CD4-positive, alpha-beta T cell (primary cell): Measurements from ENCODE around the gene SNAPIN. TPM values are rescaled to one million over a fixed set of nuclear protein-coding genes. Genes with fewer than 3 reads are reported as not detected.

Source experiments
- ATAC-seq: fragments of 200-7000 bp; cut with Tn5 transposase; one replicate; pipeline ENCODE4 v1.10.0; 2022; ENCODE audit warnings: mild to moderate bottlenecking; ENCODE audit not compliant: poor library complexity
- CTCF ChIA-PET: fragments of 350-600 bp; sonication (Branson Sonifier 250); formaldehyde crosslinking; loops from one replicate; lab custom pipeline; 2021; ENCODE audit warnings: antibody characterized with exemption, inconsistent platforms; lab: Charles Lee
- POLR2A ChIA-PET: fragments of 350-600 bp; sonication (Branson Sonifier 250); formaldehyde crosslinking; loops from one replicate; lab custom pipeline; 2021; ENCODE audit warnings: antibody characterized with exemption, inconsistent platforms; lab: Charles Lee
- DNase-seq, 14 experiments: peaks; one replicate each; pipeline ENCODE4 v3.0.0-alpha.2; 2013 to 2020; ENCODE audit warnings: mixed read lengths in 2 of 14
- H3K27ac ChIP-seq, 2 donors: one replicate each; pipeline versions ENCODE4 v1.5.1 to v1.7.0; 2013; ENCODE audit warnings: low read length in 2 of 2, low read depth in 1 of 2, mild to moderate bottlenecking in 1 of 2
- H3K27me3 ChIP-seq, 2 experiments: 1 replicate in 1 of 2; 2 replicates in 1 of 2; pipeline versions ENCODE4 v1.6.1 to v1.7.0; 2013; ENCODE audit warnings: low read length in 2 of 2, control low read depth in 1 of 2, mild to moderate bottlenecking in 1 of 2, moderate library complexity in 1 of 2; ENCODE audit not compliant: insufficient read depth in 2 of 2, control insufficient read depth in 1 of 2
- H3K36me3 ChIP-seq: one replicate; pipeline ENCODE4 v1.6.1; 2013; ENCODE audit warnings: low read length, control low read depth; ENCODE audit not compliant: insufficient read depth
- H3K4me1 ChIP-seq: one replicate; pipeline ENCODE4 v1.6.1; 2013; ENCODE audit warnings: low read length, control low read depth; ENCODE audit not compliant: insufficient read depth
- H3K4me3 ChIP-seq: one replicate; pipeline ENCODE4 v1.5.1; 2013; ENCODE audit warnings: mild to moderate bottlenecking, low read length, moderate library complexity
- H3K9me3 ChIP-seq, 2 experiments: 1 replicate in 1 of 2; 2 replicates in 1 of 2; pipeline versions ENCODE4 v1.6.1 to v1.7.0; 2013; ENCODE audit warnings: low read length in 2 of 2, mild to moderate bottlenecking in 2 of 2, control low read depth in 1 of 2, moderate library complexity in 1 of 2; ENCODE audit not compliant: control insufficient read depth in 1 of 2, insufficient read depth in 1 of 2
- H3K27ac Mint-ChIP-seq: one replicate; pipeline ENCODE4 v1.8.0; 2020; ENCODE audit warnings: mixed read lengths
- H3K27me3 Mint-ChIP-seq: one replicate; pipeline ENCODE4 v1.8.0; 2021; ENCODE audit warnings: mixed read lengths
- H3K36me3 Mint-ChIP-seq: one replicate; pipeline ENCODE4 v1.8.0; 2021; ENCODE audit warnings: low read depth, mixed read lengths
- H3K4me1 Mint-ChIP-seq: one replicate; pipeline ENCODE4 v1.8.0; 2021; ENCODE audit warnings: low read depth, mixed read lengths
- H3K4me3 Mint-ChIP-seq: one replicate; pipeline ENCODE4 v1.8.0; 2020; ENCODE audit warnings: mild to moderate bottlenecking, mixed read lengths
- H3K9me3 Mint-ChIP-seq: one replicate; pipeline ENCODE4 v1.8.0; 2020; ENCODE audit warnings: mixed read lengths
- CTCF ChIP-seq: fragments of 200-600 bp; IDR thresholded peaks from one replicate; pipeline ENCODE4 v1.8.0; 2022; ENCODE audit warnings: antibody characterized with exemption, mild to moderate bottlenecking
- intact Hi-C, 2 experiments: fragments of 100-400 bp; cut with DNase I in 1 of 2; cut with micrococcal nuclease in 1 of 2; formaldehyde crosslinking; loops; one replicate each; pipeline versions ENCODE4 v1.15.1 to v1.9.0; 2023 to 2025; cut with DNase I, micrococcal nuclease
- total RNA-seq, 174 experiments: library from RNA in 2 of 174; stranded (reverse) in 2 of 174; gene quantifications; one replicate each; pipeline ENCODE4 v1.2.3 and lab custom pipeline; 2021 to 2026

The SNAPIN gene
- total RNA-seq, 2 experiments from 2014 or later: 7.2 to 7.3 TPM

DNA sequence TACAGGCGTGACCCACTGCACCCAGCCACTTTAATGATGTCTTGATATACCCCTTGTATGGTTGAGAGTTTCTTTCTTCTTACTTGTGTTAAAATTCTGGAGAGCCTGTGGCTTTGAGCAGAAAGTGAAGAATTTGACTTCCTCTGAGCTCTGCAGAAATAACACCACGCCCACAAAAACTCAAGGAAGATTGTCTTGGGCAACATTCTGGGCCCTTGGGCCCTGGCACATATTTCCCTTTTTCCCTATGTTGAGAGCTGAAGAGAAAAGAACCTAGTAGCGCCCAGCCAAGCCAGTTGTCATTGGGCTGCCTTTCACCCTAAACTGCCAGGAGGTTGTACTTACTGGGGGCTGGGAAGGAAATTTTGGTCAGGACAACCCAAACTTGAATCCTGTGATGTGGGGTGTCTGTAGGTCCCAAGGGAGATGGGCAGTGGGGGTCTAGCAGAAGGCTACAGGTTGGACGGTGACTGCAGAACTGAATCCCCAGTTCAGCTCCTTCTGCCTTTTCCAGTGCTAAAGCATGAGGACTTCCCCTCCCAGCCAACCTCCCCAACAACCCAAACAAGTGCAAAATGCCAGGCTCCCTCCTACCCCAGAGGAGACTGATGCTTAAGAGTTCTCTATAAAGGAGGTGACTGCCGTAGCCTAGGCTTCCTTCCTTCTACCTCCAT, 11.7 kb upstream of the SNAPIN start:
- H3K27ac ChIP-seq: no peak overlapping the region

DNA sequence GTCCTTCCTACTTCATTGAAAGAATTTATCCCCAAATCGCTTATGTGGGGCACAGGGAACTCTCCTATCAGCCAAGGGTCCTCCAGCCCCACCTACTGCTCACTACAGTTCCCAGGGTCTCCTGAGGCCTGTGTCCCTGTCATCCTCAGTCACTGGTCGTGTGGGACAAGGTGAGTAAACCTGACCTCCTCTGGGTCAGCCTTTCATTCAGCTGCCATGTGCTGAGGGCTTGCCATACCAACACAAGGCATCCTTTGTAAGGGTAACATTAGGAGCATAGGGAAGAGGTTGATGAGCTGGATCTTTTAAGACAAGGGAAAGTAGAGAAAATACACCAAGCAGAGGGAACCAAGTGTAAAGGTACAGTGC, 11.2 kb upstream of the SNAPIN start:
- peaks cover 51% of the 10 kb centered on the region for H3K36me3 ChIP-seq
- H3K27ac ChIP-seq: no peak overlapping the region
- Mint-ChIP-seq H3K27me3 (no peaks in the 10 kb centered on the region), H3K36me3 (peaks cover 51% of the 10 kb centered on the region), H3K9me3 (no peaks in the 10 kb centered on the region), H3K27ac (peak overlapping the region; percentile 76), H3K4me1 (peaks cover 69% of the 10 kb centered on the region), H3K4me3 (peak overlapping the region; percentile 38)
- POLR2A ChIA-PET: interaction anchor here (8.3 kb wide), 1 partner anchor 13 kb away, joined by 89 read pairs; the partner anchor contains the start of gene CHTOP
- intact Hi-C loops: no loop called here
- CTCF ChIA-PET: no interaction called here
- ATAC-seq (no peak), DNase-seq (no peak)
- no peaks in the 10 kb centered on the region for H3K27me3 ChIP-seq
- H3K4me3 ChIP-seq: no peak overlapping the region
- peaks cover 41% of the 10 kb centered on the region for H3K4me1 ChIP-seq
- H3K9me3 ChIP-seq: no peaks in the 10 kb centered on the region
- TF ChIP-seq CTCF: no peak

More for the DNA sequence above, 11.7 kb upstream of the SNAPIN start:
- TF ChIP-seq CTCF: no peak
- DNase-seq (no peak), ATAC-seq (no peak)
- ChIA-PET CTCF (interaction anchor here (0.6 kb wide), 1 partner anchor 14 kb away, joined by 3 read pairs; no protein-coding TSS in a partner anchor), POLR2A (interaction anchor here (0.6 to 8.3 kb wide), 2 partner anchors 12 to 127 kb away, joined by 7 to 89 read pairs; partner anchors contain the start of gene CHTOP)
- intact Hi-C loops: no loop called here
- no peaks in the 10 kb centered on the region for H3K9me3 Mint-ChIP-seq
- H3K27me3 Mint-ChIP-seq: no peaks in the 10 kb centered on the region
- Histone ChIP-seq H3K4me1 (peaks cover 46% of the 10 kb centered on the region), H3K36me3 (peaks cover 56% of the 10 kb centered on the region), H3K27me3 (no peaks in the 10 kb centered on the region), H3K4me3 (no peak overlapping the region), H3K9me3 (no peaks in the 10 kb centered on the region)
- peaks cover 57% of the 10 kb centered on the region for H3K36me3 Mint-ChIP-seq
- H3K27ac Mint-ChIP-seq: peak overlapping the region; percentile 76
- peaks cover 72% of the 10 kb centered on the region for H3K4me1 Mint-ChIP-seq
- no peak overlapping the region for H3K4me3 Mint-ChIP-seq

DNA sequence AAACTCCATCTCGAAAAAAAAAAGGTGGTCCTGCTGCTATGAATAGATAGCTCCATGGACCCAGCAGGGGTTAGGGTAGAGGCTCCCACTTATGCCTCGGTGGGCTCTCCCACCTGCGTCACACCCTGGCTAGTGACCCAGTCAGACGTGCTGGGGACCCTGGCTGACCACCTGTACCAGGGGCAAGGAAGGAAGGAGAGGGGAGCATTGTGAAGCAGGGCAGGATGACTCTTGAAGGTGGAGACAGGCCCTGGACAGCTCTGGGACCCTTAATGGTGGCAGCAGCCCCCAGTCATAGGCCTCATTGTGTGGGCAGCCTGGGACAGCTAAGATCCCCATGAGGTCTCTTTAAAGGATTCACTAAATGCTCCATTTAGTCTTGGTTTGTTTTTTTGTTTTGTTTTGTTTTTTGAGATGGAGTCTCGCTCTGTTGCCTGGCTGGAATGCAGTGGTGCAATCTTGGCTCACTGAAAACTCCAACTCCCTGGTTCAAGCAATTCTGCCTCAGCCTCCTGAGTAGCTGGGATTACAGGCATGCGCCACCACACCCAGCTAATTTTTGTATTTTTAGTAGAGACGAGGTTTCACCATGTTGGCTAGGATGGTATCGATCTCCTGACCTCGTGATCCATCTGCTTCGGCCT, 10.4 kb upstream of the SNAPIN start:
- CTCF ChIA-PET: interaction anchor here (1.4 kb wide), 1 partner anchor 115 kb away, joined by 3 read pairs; no protein-coding TSS in a partner anchor

More for the DNA sequence above, 10.4 kb upstream of the SNAPIN start:
- Mint-ChIP-seq H3K27me3 (no peaks in the 10 kb centered on the region), H3K27ac (peak overlapping the region; percentile 76), H3K9me3 (no peaks in the 10 kb centered on the region), H3K4me3 (peak overlapping the region; percentile 55), H3K4me1 (peaks cover 64% of the 10 kb centered on the region), H3K36me3 (peaks cover 43% of the 10 kb centered on the region)
- Histone ChIP-seq H3K4me3 (no peak overlapping the region), H3K27ac (no peak overlapping the region), H3K36me3 (peaks cover 43% of the 10 kb centered on the region), H3K27me3 (no peaks in the 10 kb centered on the region), H3K9me3 (no peaks in the 10 kb centered on the region), H3K4me1 (peaks cover 40% of the 10 kb centered on the region)
- intact Hi-C loops: loop anchor here in 1 of 2 experiments (2.0 kb wide), 1 partner anchor 13 kb away; the partner anchor contains the start of gene CHTOP
- ATAC-seq (no peak), DNase-seq (no peak)
- TF ChIP-seq CTCF: no peak
- POLR2A ChIA-PET: interaction anchor here (1.3 to 8.3 kb wide), 4 partner anchors 8 to 13 kb away, joined by 5 to 89 read pairs (median 10); partner anchors contain the start of genes CHTOP and SNAPIN
